NCI-H1092 treated with DMSO at 0.1 percent for 48 hours (cell line): ENCODE results near the gene IFT43.

Experiments used
- DNase-seq: peaks from one replicate; lab custom pipeline; 2025; lab: John Stamatoyannopoulos, UW

Gene IFT43

GRCh38 chr14:76015191-76015590, 29.6 kb downstream of the IFT43 start:
- DNase-seq = no peak

- DNase-seq = no peak
Observed at GRCh38 chr14:76015668-76016067, 30.1 kb downstream of the IFT43 start.

GRCh38 chr14:76019676-76020075, 34.1 kb downstream of the IFT43 start:
- DNase-seq = no peak

- DNase-seq = no peak
Observed at GRCh38 chr14:76022991-76023390, 37.4 kb downstream of the IFT43 start.

GRCh38 chr14:76023757-76024156, 38.2 kb downstream of the IFT43 start:
- no peak for DNase-seq

DNA sequence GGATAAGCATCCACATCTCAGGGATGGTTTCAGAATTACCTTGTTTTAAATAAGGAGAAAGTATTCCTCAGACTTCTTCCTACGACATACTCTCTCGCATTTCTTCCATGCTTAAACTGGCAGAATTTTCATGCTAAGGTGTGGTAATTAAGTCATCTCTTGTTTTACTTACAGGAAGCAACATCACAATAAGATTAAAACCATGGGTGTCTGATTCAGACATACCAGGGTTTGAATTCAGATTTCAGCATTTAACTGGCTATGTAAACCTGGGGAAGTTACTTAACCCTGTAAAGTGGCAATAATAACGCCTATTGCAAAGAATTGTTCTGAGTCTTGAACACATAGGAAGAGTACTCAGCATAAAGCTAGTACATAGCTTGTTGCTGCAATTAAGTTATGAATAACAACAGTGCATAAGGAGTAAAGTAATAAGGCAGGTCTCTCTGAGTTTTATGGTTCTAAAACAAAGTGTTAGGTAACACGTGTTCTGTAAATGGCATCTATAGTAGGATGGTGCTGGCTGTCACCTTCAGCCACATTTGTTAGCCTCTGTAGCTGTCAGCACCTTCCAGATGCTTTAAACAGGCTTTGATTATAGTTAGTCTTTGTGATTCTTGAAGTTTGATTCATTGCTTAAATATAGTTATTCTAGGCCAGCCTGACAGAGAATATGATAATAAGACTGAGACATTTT, 38.8 kb downstream of the IFT43 start:
- DNase-seq = no peak

GRCh38 chr14:76034566-76034965, 49.0 kb downstream of the IFT43 start:
- no peak for DNase-seq

- no peak for DNase-seq
Observed at GRCh38 chr14:76040704-76041103, 55.1 kb downstream of the IFT43 start.

- no peak for DNase-seq
Observed at GRCh38 chr14:76045773-76046172, 60.2 kb downstream of the IFT43 start.

DNA sequence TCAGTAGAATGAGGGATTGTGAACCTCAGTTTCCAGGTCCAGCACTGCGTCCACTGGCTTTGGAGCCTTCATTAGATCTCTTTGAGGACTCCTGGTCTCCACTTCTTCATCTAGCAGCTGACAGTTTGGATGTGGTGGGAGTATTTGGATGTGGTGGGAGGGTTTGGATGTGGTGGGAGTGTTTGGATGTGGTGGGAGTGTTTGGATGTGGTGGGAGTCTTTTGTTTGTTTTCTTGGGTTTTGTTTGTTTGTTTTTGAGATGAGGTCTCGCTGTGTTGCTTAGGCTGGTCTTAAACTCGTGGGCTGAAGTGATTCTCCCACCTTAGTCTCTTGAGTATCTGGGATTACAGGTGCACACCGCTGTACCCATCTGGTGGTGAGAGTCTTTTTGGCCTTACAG, 64.7 kb downstream of the IFT43 start:
- no peak for DNase-seq

GRCh38 chr14:76050797-76051392, 65.3 kb downstream of the IFT43 start:
- peak; percentile 36 for DNase-seq

DNA sequence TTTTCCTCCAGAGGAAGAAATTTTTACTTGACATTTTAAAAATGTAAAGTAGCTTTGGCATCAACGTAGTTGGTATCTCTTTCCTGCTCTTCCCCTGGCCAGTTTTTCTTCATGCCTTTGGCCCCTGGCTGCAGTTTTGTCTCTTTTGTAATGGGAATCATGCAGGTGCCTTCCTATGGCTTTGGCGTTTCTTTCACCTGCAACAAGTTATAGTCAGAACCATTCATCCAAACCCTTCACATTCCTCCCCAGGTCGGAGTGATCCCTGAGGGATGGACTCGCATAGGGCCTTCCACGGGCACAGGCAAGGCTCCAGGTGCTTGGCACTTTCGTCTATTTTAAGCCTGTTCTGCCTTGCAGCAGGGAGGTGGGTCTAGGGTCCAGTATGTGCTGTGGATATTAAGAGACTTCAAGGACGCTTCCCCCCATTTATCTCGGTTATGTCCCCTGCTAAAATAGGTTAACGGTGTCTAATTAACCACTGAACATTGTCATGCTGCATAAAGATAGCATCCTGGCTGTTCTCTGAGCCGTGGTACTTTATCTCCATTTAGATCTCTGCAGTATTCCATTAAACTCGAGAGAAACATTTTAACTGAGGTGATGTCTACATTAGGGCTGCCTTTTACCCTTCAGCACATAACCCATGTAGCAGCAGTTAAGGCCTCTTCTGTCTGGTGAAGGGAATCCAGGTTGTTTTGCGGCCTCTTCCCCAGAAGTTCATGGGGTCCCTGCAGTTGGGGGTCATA, 66.3 kb downstream of the IFT43 start:
- DNase-seq = no peak

DNA sequence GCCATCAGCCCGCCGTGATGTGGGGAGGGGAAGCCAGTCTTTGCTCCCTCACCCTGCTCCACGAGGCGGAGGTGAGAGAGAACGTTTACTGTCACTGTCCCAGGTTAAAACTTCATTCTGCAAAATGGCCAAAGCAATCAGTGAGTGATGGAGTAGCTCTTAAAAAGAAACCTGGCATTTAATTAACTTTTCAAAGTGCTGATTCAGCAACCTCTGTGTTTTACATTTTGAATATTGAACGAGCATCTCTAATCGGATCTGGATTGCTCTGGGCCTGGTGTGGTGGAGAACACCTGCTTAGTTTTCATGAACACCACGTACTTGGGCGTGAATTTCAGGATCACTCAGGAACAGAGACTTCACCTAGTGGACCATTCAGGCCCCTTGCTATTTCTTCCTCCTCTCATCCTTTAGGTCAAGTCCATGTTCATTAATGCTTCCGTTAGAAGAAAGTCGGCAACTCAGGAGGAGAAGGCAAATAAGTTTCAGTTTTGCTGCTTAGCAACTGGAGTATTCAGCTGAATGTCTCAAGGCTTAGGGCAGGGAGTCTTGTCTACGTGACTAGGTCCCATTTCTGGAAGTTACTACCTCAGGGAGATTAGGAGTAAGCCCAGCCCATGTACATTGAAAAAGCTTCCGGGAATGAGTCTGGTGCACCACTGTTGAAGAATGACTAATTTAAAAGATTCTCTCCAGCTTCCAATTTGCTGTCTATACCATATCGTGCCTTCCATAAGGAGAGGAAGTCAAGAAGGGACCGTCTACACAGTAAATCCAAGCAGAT, 68.2 kb downstream of the IFT43 start:
- no peak for DNase-seq

- DNase-seq = no peak
Observed at GRCh38 chr14:76055330-76055729, 69.8 kb downstream of the IFT43 start.

- no peak for DNase-seq
Observed at GRCh38 chr14:76056128-76056527, 70.6 kb downstream of the IFT43 start.

DNA sequence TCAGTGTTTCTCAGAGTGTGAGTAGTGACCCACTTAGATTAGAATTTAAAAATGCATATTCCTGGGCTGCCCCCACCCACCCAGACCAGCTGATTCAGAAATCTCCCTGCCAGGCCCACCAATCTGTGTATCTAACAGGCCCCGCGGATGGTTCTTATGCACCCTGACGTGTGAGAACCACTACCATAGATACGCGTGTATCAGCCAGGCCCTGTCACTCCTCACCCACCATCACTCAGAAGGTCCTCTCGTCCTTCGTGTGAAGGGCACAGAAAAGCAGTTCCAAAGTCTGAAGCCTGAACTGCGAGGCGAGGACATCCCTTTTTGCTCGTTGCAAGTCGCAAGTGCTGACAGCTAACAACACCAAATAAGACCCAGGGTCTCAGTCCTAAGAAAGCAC, 72.4 kb downstream of the IFT43 start:
- DNase-seq = no peak

- no peak for DNase-seq
Observed at GRCh38 chr14:76063327-76063726, 77.8 kb downstream of the IFT43 start.

DNA sequence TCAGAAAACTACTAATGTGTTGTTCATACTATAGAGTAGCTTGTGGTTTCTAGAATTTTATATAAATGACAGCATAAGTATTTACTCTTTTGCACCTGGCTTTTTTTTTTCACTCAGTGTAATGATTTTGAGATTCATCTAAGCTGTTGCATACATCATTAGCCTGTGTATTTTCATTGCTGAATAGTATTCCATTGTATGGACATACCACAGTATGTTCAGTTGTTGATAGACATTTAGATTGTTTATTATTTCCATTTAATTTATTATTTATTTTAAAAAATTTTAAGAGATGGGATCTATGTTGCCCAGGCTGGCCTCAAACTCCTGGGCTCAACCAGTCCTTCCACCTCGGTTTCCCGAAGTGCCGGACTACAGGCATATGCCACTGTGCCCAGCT, 80.0 kb downstream of the IFT43 start:
- no peak for DNase-seq

- DNase-seq = no peak
Observed at GRCh38 chr14:76067536-76067935, 82.0 kb downstream of the IFT43 start.

- DNase-seq = no peak
Observed at GRCh38 chr14:76073717-76074116, 88.2 kb downstream of the IFT43 start.

- no peak for DNase-seq
Observed at GRCh38 chr14:76077340-76077739, 91.8 kb downstream of the IFT43 start.

- no peak for DNase-seq
Observed at GRCh38 chr14:76078501-76078900, 92.9 kb downstream of the IFT43 start.

- DNase-seq = no peak
Observed at GRCh38 chr14:76080025-76080424, 94.5 kb downstream of the IFT43 start.
